GM23248 (cell line): ENCODE measurements around the gene ETV7.

Experiments used
- EZH2 ChIP-seq: fragments of 200-600 bp; sonication (generic); IDR thresholded peaks from 2 replicates; pipeline ENCODE4 v1.6.1; 2018; ENCODE audit warnings: antibody characterized with exemption, mild to moderate bottlenecking; ENCODE audit not compliant: insufficient read depth, poor library complexity, severe bottlenecking
- EZH2phosphoT487 ChIP-seq: fragments of 200-600 bp; sonication (generic); IDR thresholded peaks from 2 replicates; pipeline ENCODE4 v1.6.1; 2018; ENCODE audit warnings: antibody characterized with exemption, moderate library complexity, mild to moderate bottlenecking, low read depth; ENCODE audit not compliant: insufficient read depth

DNA sequence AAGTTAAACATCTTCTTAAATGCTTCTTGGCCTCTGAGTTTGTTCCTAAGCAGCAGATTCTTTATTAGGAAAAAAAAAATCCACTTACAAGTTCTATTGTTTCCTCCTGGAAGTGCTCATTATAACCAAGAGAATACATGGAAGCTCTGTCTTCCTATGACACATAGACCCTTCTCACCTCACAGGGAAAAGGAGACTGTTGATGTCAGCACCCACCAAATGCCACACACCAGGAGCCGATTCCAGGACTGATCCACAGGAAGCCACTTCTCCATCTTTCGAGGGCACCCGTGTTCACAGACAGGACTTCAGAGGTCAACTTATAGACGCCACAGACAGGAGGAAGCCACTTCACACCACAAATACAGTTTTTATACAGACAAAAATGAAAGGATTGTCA lies 37.4 kb downstream of the ETV7 start:
- TF ChIP-seq EZH2 (no peak), EZH2phosphoT487 (no peak)
